GM10266 (cell line): ENCODE results near the gene FAR2.

Experiments
- DNase-seq: peaks from one replicate; pipeline ENCODE4 v3.0.0; 2012; ENCODE audit errors: extremely low spot score
- CTCF ChIP-seq: IDR thresholded peaks from 2 replicates; pipeline ENCODE4 v1.5.1; 2012; ENCODE audit warnings: mild to moderate bottlenecking, low read depth; ENCODE audit not compliant: control insufficient read depth, insufficient read depth; ENCODE audit errors: missing control alignments

FAR2 gene

GRCh38 chr12:29191267-29191850, 42.3 kb downstream of the FAR2 start:
- TF ChIP-seq CTCF = no peak
- DNase-seq = no peak

- no peak for DNase-seq
- TF ChIP-seq CTCF = no peak
Measured at GRCh38 chr12:29198901-29199300, 49.8 kb downstream of the FAR2 start.

GRCh38 chr12:29200586-29200985, 51.5 kb downstream of the FAR2 start:
- DNase-seq = no peak
- no peak for TF ChIP-seq CTCF

GRCh38 chr12:29201296-29201695, 52.2 kb downstream of the FAR2 start:
- no peak for TF ChIP-seq CTCF
- no peak for DNase-seq

GRCh38 chr12:29201746-29202145, 52.7 kb downstream of the FAR2 start:
- TF ChIP-seq CTCF = no peak
- DNase-seq = no peak

GRCh38 chr12:29204521-29204920, 55.4 kb downstream of the FAR2 start:
- no peak for TF ChIP-seq CTCF
- no peak for DNase-seq

GRCh38 chr12:29207120-29207519, 58.0 kb downstream of the FAR2 start:
- DNase-seq = no peak

More at GRCh38 chr12:29207120-29207519, 58.0 kb downstream of the FAR2 start:
- no peak for TF ChIP-seq CTCF
